Duodenal mucosa (tissue), 2 donors: ENCODE results near the gene MORC3.

ENCODE experiments used
- H3K27ac ChIP-seq: one replicate; pipeline ENCODE4 v1.7.0; 2013; ENCODE audit warnings: low read depth, low read length
- H3K27me3 ChIP-seq, 2 donors: one replicate each; pipeline ENCODE4 v1.7.0; 2013; ENCODE audit warnings: low read length in 2 of 2, control low read depth in 1 of 2; ENCODE audit not compliant: insufficient read depth in 2 of 2, control insufficient read depth in 1 of 2
- H3K36me3 ChIP-seq, 2 donors: one replicate each; pipeline ENCODE4 v1.7.0; 2013; ENCODE audit warnings: low read length in 2 of 2, control low read depth in 1 of 2; ENCODE audit not compliant: insufficient read depth in 2 of 2, control insufficient read depth in 1 of 2
- H3K4me1 ChIP-seq, 2 donors: one replicate each; pipeline ENCODE4 v1.7.0; 2013; ENCODE audit warnings: low read length in 2 of 2, control low read depth in 1 of 2; ENCODE audit not compliant: insufficient read depth in 2 of 2, control insufficient read depth in 1 of 2
- H3K4me3 ChIP-seq, 2 donors: one replicate each; pipeline ENCODE4 v1.7.0; 2013; ENCODE audit warnings: low read length in 2 of 2, low read depth in 1 of 2
- H3K9ac ChIP-seq, 2 donors: one replicate each; pipeline ENCODE4 v1.7.0; 2013; ENCODE audit warnings: low read length in 2 of 2, low read depth in 1 of 2
- H3K9me3 ChIP-seq, 2 donors: one replicate each; pipeline ENCODE4 v1.7.0; 2013; ENCODE audit warnings: low read length in 2 of 2, control low read depth in 1 of 2; ENCODE audit not compliant: control insufficient read depth in 1 of 2

MORC3 gene

GRCh38 chr21:36420571-36421339 lies 100.8 kb downstream of the MORC3 start:
- Histone ChIP-seq H3K9me3 (no peaks in the 10 kb centered on the region), H3K4me1 (no peaks in the 10 kb centered on the region), H3K27me3 (no peaks in the 10 kb centered on the region), H3K27ac (no peak overlapping the region), H3K4me3 (no peak overlapping the region), H3K9ac (no peak overlapping the region), H3K36me3 (peaks cover 0 to 6% of the 10 kb centered on the region in 2 donors)

GRCh38 chr21:36422279-36423098 lies 102.5 kb downstream of the MORC3 start:
- no peaks in the 10 kb centered on the region for H3K9me3 ChIP-seq
- H3K4me1 ChIP-seq = no peaks in the 10 kb centered on the region
- H3K27ac ChIP-seq = no peak overlapping the region
- H3K4me3 ChIP-seq = no peak overlapping the region
- no peaks in the 10 kb centered on the region for H3K36me3 ChIP-seq
- no peaks in the 10 kb centered on the region for H3K27me3 ChIP-seq
- H3K9ac ChIP-seq = no peak overlapping the region

- no peaks in the 10 kb centered on the region for H3K4me1 ChIP-seq
- H3K4me3 ChIP-seq = no peak overlapping the region
- no peaks in the 10 kb centered on the region for H3K36me3 ChIP-seq
- H3K9ac ChIP-seq = no peak overlapping the region
- no peak overlapping the region for H3K27ac ChIP-seq
- H3K9me3 ChIP-seq = no peaks in the 10 kb centered on the region
- no peaks in the 10 kb centered on the region for H3K27me3 ChIP-seq
Observed at GRCh38 chr21:36423771-36424433, 103.9 kb downstream of the MORC3 start.

- H3K4me1 ChIP-seq = no peaks in the 10 kb centered on the region
- H3K27ac ChIP-seq = no peak overlapping the region
- no peaks in the 10 kb centered on the region for H3K9me3 ChIP-seq
Observed at GRCh38 chr21:36424592-36424991, 104.6 kb downstream of the MORC3 start.

GRCh38 chr21:36425286-36425685 lies 105.3 kb downstream of the MORC3 start:
- Histone ChIP-seq H3K27ac (no peak overlapping the region), H3K27me3 (no peaks in the 10 kb centered on the region), H3K9me3 (no peaks in the 10 kb centered on the region), H3K36me3 (no peaks in the 10 kb centered on the region), H3K4me3 (no peak overlapping the region), H3K9ac (no peak overlapping the region), H3K4me1 (no peaks in the 10 kb centered on the region)

More at GRCh38 chr21:36424592-36424991, 104.6 kb downstream of the MORC3 start:
- H3K36me3 ChIP-seq = no peaks in the 10 kb centered on the region
- H3K27me3 ChIP-seq = no peaks in the 10 kb centered on the region
- no peak overlapping the region for H3K9ac ChIP-seq
- H3K4me3 ChIP-seq = no peak overlapping the region
